Germinal center (tissue), 1 donor: Measurements from ENCODE around the gene IQCH.
A peak's percentile ranks its signal among the peaks of the same experiment; 100 is the strongest.

Source experiments
- DNase-seq: peaks from one replicate; pipeline ENCODE4 v3.0.0; 2012; ENCODE audit warnings: mixed read lengths, low spot score

The IQCH gene

GRCh38 chr15:67537771-67538170 is 283.2 kb downstream of the IQCH start:
- DNase-seq = no peak

GRCh38 chr15:67542420-67543347 is 288.1 kb downstream of the IQCH start, which contains the start of gene MAP2K5:
Gene MAP2K5, plus strand, starts transcription at chr15:67542703. Its CDS starts 633 bp downstream, at chr15:67543336.
- DNase-seq = peak; percentile 76

GRCh38 chr15:67543348-67543718 is 288.7 kb downstream of the IQCH start:
- DNase-seq = no peak

DNA sequence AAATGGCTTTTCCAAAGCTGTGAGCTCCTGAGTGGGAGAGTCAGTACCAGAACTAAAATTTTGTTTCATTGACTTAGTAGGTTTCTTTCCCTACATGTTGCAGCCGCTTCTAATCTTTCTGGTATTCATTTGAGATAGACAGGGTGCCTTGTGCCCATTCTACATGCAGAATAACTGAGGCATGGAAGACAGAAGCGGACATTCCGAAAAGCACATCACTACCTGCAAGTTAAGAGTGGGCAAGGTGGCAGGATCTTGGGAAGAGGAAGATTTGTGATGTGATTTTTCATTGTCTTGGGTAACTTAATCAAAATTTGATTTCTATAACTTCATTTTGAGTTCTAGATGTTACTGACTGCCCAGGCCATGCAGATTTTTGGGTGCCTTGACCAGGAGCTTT is 289.9 kb downstream of the IQCH start:
- no peak for DNase-seq

DNA sequence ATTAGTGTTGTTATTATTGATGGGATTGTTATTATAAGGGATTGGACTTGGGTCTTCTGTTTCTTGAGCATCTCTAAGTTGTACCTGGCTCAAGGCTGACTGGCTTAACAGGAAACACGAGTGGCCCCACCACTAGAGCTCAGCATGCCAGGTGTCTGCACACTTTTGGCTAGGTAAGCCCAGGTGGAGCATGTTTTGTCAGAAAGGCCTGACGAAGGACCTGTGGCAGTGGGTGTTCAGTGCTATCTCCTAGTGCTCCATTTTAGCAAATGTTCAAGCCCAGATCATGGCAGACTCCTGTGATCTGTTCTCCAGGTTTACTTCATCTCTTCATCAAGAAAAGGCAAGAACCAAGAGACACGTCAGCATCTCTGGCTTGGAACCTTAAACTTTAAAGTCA is 291.3 kb downstream of the IQCH start:
- DNase-seq = no peak

DNA sequence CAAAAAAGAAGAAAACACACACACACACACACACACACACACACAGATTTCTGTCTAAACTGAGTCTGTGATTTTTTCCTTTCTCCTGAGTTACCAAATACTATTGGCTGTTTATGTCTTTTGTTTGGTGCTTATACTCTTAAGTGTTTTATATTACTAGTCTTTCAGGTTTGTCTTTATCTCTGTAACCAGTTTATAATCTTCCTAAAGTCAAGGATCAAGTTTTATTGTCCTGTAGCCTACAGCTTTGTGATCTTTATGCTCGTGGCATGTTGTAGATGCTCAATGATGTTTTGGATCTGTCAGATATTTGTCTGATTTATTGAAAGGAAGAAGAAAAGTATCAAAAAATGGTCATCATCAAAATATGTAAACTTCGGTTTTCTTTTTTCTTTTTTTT is 292.5 kb downstream of the IQCH start:
- no peak for DNase-seq

GRCh38 chr15:67547836-67548235 is 293.2 kb downstream of the IQCH start:
- DNase-seq = no peak

GRCh38 chr15:67548236-67548852 is 293.8 kb downstream of the IQCH start:
- DNase-seq = no peak

DNA sequence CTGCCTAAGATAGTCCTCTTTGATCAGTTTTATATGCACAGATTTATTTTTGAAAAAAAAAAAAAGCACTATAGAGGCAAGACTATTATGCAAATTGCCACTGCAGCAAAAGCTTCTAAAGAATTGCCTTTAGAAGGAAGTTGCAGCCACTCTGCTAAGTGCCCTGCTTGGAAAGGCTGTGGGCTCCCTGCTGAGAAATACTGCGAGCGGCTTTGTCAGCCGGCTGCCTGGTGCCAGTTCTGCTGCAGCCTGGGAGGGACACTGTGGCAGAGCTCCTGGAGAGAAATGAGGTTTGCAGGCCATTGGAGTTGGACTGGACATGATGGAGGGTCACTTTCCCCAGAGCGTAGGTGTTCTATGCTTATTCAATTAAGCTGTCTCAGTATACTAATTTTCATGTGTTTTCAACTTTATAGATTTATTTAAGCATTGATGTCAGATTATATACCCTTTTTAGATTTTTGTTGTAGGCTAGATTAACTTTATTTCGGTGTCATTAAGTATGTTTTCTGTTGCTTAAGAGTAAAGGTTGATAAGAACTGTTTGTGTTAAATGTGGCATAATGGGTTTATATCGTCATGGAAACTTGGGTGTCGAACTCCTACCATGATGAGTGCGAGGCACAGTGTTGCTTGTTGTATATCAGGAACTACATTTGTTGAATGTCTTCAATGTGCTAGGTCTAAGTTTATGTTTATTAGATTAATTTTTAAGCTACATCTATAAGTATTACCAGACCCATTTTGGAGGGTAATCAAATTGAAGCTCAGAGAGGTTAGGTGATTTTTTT is 294.5 kb downstream of the IQCH start:
- DNase-seq = no peak

- DNase-seq = no peak
Measured at GRCh38 chr15:67549736-67550135, 295.1 kb downstream of the IQCH start.

DNA sequence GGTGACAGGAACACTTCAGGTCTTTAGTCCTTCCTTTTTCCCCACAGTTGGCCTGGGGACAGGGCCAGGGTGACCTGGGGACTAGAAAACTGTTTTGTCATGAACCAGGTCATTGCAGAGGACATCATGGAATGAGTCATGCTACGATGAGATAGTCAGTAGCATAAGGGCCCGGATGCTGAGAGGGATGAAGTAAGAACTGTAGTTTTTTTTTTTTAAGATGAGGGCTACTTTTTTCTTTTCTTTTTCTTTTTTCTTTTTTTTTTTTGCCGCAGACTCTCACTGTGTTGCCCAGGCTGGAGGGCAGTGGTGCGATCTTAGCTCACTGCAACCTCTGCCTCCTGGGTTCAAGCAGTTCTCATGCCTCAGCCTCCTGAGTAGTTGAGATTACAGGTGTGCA is 295.9 kb downstream of the IQCH start:
- DNase-seq = no peak

- no peak for DNase-seq
Measured at GRCh38 chr15:67551207-67551743, 296.7 kb downstream of the IQCH start.
